BJ (cell line): ENCODE measurements around the gene CRYBA1. TPM values are rescaled to one million over a fixed set of nuclear protein-coding genes. Genes with fewer than 3 reads are reported as not detected.
"Not testable (repeated sequence)": the region's sequence is repeated elsewhere in the genome, so short reads cannot be mapped to it uniquely, and the experiment has no call there.

Experiments
- CTCF ChIA-PET: fragments of 350-600 bp; formaldehyde crosslinking; extraction: SDS; loops from one replicate; lab custom pipeline; 2021; ENCODE audit warnings: antibody characterized with exemption, inconsistent platforms; lab: Yijun Ruan, JAX
- POLR2A ChIA-PET: fragments of 300-600 bp; sonication (Branson Sonifier 250); formaldehyde crosslinking; extraction: SDS; loops from one replicate; lab custom pipeline; 2021; ENCODE audit warnings: antibody characterized with exemption; lab: Charles Lee
- DNase-seq: peaks from one replicate; pipeline ENCODE4 v3.0.0-alpha.2; 2011; ENCODE audit warnings: low read depth
- H3K27me3 ChIP-seq: 2 replicates; pipeline ENCODE4 v1.6.0; 2011; ENCODE audit warnings: low read length; ENCODE audit not compliant: control insufficient read depth, insufficient read depth
- H3K36me3 ChIP-seq: 2 replicates; pipeline ENCODE4 v1.5.1; 2011; ENCODE audit warnings: low read length; ENCODE audit not compliant: control insufficient read depth, insufficient read depth
- H3K4me3 ChIP-seq: 2 replicates; pipeline ENCODE4 v1.5.1; 2011; ENCODE audit warnings: low read depth, mild to moderate bottlenecking, control low read depth, low read length
- polyA plus RNA-seq: library from polyadenylated mRNA; depleted of rRNA; stranded (reverse); fragments of >200 nt; gene quantifications from 2 replicates; pipeline ENCODE4 v1.2.3, GENCODE V29; 2011
- TF ChIP-seq, protein P1 (sequence below): IDR thresholded peaks from 2 replicates; pipeline ENCODE4 v1.5.1; 2011; ENCODE audit warnings: low read depth, mild to moderate bottlenecking, control low read depth, inconsistent platforms, low read length, moderate library complexity; ENCODE audit not compliant: insufficient read depth

CRYBA1 gene
- polyA plus RNA-seq, 1 experiment = not detected

DNA sequence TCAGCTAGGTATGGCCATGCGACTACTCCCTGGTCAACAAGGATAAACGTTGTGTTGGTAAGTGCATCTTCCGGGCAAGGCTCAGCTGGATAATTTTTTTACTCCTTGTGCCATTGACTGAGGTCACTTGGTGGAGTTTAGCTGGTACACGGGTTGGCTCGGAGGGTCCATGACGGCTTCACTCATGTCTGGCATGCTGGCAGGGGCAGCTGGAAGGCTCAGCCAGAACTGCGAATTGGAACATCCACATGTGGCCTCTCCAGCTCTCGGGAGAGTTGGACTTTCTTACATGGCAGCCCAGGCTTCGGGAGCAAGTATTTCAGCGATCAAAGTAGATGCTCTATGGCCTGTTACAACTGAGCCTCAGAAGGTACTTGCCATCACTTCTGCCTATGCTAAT, 31.5 kb upstream of the CRYBA1 start:
- no peak for DNase-seq
- no peaks in the 10 kb centered on the region for H3K36me3 ChIP-seq
- ChIA-PET POLR2A (no interaction called here), CTCF (interaction anchor here (0.6 to 9.8 kb wide), 8 partner anchors 10 to 91 kb away, joined by 3 to 238 read pairs (median 4); partner anchors contain the start of gene MYO18A)
- TF ChIP-seq, protein P1, sequence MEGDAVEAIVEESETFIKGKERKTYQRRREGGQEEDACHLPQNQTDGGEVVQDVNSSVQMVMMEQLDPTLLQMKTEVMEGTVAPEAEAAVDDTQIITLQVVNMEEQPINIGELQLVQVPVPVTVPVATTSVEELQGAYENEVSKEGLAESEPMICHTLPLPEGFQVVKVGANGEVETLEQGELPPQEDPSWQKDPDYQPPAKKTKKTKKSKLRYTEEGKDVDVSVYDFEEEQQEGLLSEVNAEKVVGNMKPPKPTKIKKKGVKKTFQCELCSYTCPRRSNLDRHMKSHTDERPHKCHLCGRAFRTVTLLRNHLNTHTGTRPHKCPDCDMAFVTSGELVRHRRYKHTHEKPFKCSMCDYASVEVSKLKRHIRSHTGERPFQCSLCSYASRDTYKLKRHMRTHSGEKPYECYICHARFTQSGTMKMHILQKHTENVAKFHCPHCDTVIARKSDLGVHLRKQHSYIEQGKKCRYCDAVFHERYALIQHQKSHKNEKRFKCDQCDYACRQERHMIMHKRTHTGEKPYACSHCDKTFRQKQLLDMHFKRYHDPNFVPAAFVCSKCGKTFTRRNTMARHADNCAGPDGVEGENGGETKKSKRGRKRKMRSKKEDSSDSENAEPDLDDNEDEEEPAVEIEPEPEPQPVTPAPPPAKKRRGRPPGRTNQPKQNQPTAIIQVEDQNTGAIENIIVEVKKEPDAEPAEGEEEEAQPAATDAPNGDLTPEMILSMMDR = no peak
- no peaks in the 10 kb centered on the region for H3K27me3 ChIP-seq
- no peak overlapping the region for H3K4me3 ChIP-seq

DNA sequence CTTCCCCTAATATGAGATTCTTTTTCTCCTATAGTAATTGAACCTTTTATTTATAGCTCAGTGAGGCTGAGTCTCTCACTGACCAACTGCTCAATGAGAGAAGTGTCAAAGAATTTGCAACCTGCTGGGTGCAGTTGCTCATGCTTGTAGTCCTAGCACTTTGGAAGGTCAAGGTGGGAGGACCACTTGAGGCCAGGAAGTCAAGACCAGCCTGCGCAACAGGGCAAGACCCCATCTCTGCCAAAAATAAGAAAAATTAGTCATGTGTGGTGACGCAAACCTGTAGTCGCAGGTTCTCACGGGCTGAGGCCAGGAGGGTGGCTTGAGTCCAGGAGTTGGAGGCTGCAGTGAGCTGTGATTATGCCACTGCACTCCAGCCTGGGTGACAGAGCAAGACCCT, 30.9 kb upstream of the CRYBA1 start:
- no peaks in the 10 kb centered on the region for H3K27me3 ChIP-seq
- ChIA-PET POLR2A (no interaction called here), CTCF (interaction anchor here (0.5 to 9.8 kb wide), 7 partner anchors 26 to 177 kb away, joined by 3 to 238 read pairs (median 4); partner anchors contain the start of gene MYO18A)
- no peaks in the 10 kb centered on the region for H3K36me3 ChIP-seq
- no peak for DNase-seq
- TF ChIP-seq, protein P1 = no peak
- H3K4me3 ChIP-seq = no peak overlapping the region

DNA sequence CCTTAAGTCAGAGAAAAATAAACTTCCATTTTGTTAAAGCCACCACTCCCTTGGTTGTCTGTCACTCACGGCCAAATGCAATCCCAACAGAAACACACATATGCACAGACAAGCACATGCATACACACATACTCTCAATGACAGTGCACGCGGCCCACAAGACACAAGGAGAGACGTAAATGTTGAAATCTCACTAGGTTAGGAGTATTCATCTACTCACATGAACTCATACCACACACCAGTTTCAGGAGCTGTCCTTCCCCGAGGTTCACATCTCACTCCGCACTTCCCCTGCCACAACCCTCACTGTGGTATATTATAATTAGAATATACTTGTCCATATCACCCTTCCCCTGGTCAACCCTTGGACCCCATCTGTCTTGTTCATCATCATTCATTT, 30.5 kb upstream of the CRYBA1 start:
- CTCF ChIA-PET = interaction anchor here (0.5 to 9.8 kb wide), 7 partner anchors 22 to 177 kb away, joined by 3 to 238 read pairs (median 15); partner anchors contain the start of gene MYO18A
- TF ChIP-seq, protein P1 = no peak
- DNase-seq = no peak
- Histone ChIP-seq H3K4me3 (no peak overlapping the region), H3K36me3 (no peaks in the 10 kb centered on the region), H3K27me3 (no peaks in the 10 kb centered on the region)
- POLR2A ChIA-PET = no interaction called here

DNA sequence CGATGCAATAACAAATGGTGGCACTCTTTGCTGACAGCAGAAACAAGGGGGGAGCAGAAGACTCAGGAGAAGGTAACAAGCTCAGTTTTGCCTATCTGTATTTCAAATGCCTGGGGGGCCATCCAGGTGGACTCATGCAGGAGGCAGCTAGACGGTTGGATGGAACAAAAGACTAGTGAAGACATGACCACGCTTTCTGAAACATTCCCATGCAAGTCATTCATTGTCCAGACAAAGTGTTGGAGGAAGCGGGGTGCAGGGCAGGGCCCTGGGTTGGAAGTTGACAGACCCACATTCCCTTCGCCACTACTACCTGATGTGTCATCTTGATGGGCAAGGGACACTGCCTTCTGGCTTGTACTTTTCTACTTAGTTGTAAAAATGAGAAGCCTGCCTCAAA, 29.8 kb upstream of the CRYBA1 start:
- ChIA-PET CTCF (interaction anchor here (0.8 to 9.8 kb wide), 10 partner anchors 23 to 99 kb away, joined by 3 to 238 read pairs (median 18); partner anchors contain the start of gene MYO18A), POLR2A (no interaction called here)
- TF ChIP-seq, protein P1 = no peak
- Histone ChIP-seq H3K36me3 (no peaks in the 10 kb centered on the region), H3K27me3 (no peaks in the 10 kb centered on the region), H3K4me3 (no peak overlapping the region)
- no peak for DNase-seq

DNA sequence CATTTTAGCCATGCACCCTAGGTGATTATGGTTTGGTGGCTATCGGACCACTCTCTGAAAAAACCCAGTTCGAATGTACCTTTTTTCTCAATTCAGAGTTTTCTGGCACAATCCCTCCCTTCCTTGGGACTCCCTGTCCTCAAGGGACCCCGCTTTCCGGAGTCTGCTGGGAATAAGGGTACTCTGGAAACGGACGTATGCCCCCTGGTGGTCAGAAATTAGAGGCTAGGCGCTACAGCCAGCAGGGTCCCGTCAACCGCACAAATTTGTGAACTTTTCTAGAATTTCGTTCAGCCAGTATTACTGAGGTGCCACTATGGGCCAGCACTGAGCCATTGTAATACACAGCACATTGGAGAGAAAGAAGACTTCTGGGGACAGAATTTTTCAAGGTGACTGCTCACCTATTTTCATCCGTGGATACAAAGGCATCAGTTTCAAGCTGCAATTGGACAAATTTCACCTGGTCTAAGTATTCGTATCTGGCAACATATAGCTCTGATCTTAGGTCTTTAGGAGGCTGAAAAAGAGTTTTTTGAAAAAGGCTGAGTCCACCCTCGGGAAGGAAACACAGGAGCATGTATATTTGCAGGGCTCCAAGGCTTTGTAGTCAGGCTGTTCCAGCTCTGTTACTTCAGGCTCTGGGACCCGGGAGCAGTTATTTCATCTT, 27.1 kb upstream of the CRYBA1 start:
- POLR2A ChIA-PET = no interaction called here
- CTCF ChIA-PET = interaction anchor here (0.6 to 9.8 kb wide), 40 partner anchors 9 to 104 kb away, joined by 3 to 238 read pairs (median 5); partner anchors contain the start of gene MYO18A

DNA sequence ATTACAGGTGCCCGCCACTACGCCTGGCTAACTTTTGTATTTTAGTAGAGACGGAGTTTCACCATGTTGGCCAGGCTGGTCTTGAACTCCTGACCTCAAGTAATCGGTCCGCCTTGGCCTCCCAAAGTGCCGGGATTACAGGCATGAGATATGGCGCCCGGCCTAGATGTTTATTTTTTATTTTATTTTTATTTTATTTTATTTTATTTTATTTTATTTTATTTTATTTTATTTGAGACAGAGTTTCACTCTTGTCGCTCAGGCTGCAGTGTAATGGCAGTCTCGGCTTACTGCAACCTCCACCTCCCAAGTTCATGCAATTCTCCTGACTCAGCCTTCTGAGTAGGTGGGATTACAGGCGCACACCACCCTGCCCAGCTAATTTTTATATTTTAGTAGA, 25.3 kb upstream of the CRYBA1 start:
- DNase-seq, H3K27me3 ChIP-seq, H3K36me3 ChIP-seq, POLR2A ChIA-PET, H3K4me3 ChIP-seq: not testable (repeated sequence)
- CTCF ChIA-PET = interaction anchor here (1.0 to 9.8 kb wide), 8 partner anchors 9 to 97 kb away, joined by 3 to 238 read pairs (median 22); no protein-coding TSS in a partner anchor

More for the DNA sequence above, 27.1 kb upstream of the CRYBA1 start:
- H3K27me3 ChIP-seq = no peaks in the 10 kb centered on the region
- TF ChIP-seq, protein P1 = peak; percentile 97
- no peaks in the 10 kb centered on the region for H3K36me3 ChIP-seq
- H3K4me3 ChIP-seq = no peak overlapping the region
- DNase-seq = no peak
